HCT116 (cell line): Measurements from ENCODE around the gene SPOCD1. TPM values are rescaled to one million over a fixed set of nuclear protein-coding genes. Genes with fewer than 3 reads are reported as not detected.

Source experiments
- ATAC-seq: fragments of 200-7000 bp; cut with Tn5 transposase; 2 replicates; pipeline ENCODE4 v1.9.1; 2020; ENCODE audit warnings: mild to moderate bottlenecking, moderate library complexity
- BruUV-seq: library from RNA; stranded (reverse); fragments of 400-500 nt; replicated peaks from 2 replicates; lab custom pipeline; 2021; lab: Mats Ljungman, UMichigan
- CTCF ChIA-PET: fragments of 300-600 bp; sonication (Branson Sonifier 250); formaldehyde crosslinking; loops from one replicate; lab custom pipeline; 2021; ENCODE audit warnings: antibody characterized with exemption; lab: Charles Lee
- POLR2A ChIA-PET: fragments of 300-600, 350-600 bp; sonication (Branson Sonifier 250); formaldehyde crosslinking; loops from one replicate; lab custom pipeline; 2021; ENCODE audit warnings: antibody characterized with exemption; lab: Charles Lee
- RAD21 ChIA-PET, 2 experiments: fragments of 300-600 bp; sonication (Branson Sonifier 250); formaldehyde crosslinking; loops; one replicate each; lab custom pipeline; 2023; ENCODE audit warnings: low total read pairs in 2 of 2; ENCODE audit not compliant: uncharacterized antibody in 2 of 2, unreplicated experiment in 2 of 2, low non-redundant PET in 1 of 2; lab: Charles Lee
- DNase-seq: peaks from one replicate; pipeline ENCODE4 v3.0.0-alpha.2; 2010; ENCODE audit warnings: low read depth, low spot score
- H2AFZ ChIP-seq: fragments of 200-600 bp; shearing (Covaris generic), sonication (generic); 2 replicates; pipeline ENCODE4 v1.6.1; 2017; ENCODE audit warnings: low read depth, mixed run types, mixed read lengths, antibody characterized with exemption, low read length; ENCODE audit not compliant: poor library complexity, severe bottlenecking
- H3K27ac ChIP-seq: 2 replicates; pipeline ENCODE4 v1.5.1; 2012; ENCODE audit warnings: low read depth, low read length
- H3K27me3 ChIP-seq: fragments of 200-600 bp; sonication (generic); 2 replicates; pipeline ENCODE4 v1.6.1; 2016; ENCODE audit warnings: mixed run types, low read length, mixed read lengths; ENCODE audit not compliant: insufficient read depth
- H3K36me3 ChIP-seq, 2 experiments: fragments of 200-500 bp in 1 of 2; fragments of 200-600 bp in 1 of 2; sonication (Bioruptor generic) in 1 of 2; sonication (generic) in 1 of 2; 2 replicates each; pipeline versions ENCODE4 v1.5.1 to v1.6.1; 2014 to 2016; ENCODE audit warnings: low read length in 2 of 2, inconsistent platforms in 1 of 2, mixed read lengths in 1 of 2, mixed run types in 1 of 2; ENCODE audit not compliant: insufficient read depth in 2 of 2, control insufficient read depth in 1 of 2
- H3K4me1 ChIP-seq, 2 experiments: fragments of 200-600 bp in 1 of 2; sonication (generic) in 1 of 2; 2 replicates each; pipeline versions ENCODE4 v1.5.1 to v1.6.1; 2012 to 2017; ENCODE audit warnings: low read length in 2 of 2, inconsistent platforms in 1 of 2, mild to moderate bottlenecking in 1 of 2, mixed read lengths in 1 of 2, mixed run types in 1 of 2, moderate library complexity in 1 of 2; ENCODE audit not compliant: insufficient read depth in 2 of 2, control insufficient read depth in 1 of 2
- H3K4me2 ChIP-seq: fragments of 200-600 bp; sonication (generic); 2 replicates; pipeline ENCODE4 v1.6.1; 2017; ENCODE audit warnings: mixed run types, low read length, mixed read lengths
- H3K4me3 ChIP-seq, 2 experiments: fragments of 200-600 bp in 1 of 2; sonication (generic) in 1 of 2; replicated peaks in 1 of 2; 2 replicates each; pipeline ENCODE4 v1.5.1; 2011 to 2016; ENCODE audit warnings: low read length in 2 of 2, control low read depth in 1 of 2, low read depth in 1 of 2, mild to moderate bottlenecking in 1 of 2, mixed read lengths in 1 of 2, mixed run types in 1 of 2
- H3K79me2 ChIP-seq: fragments of 200-600 bp; sonication (generic); 2 replicates; pipeline ENCODE4 v1.6.1; 2017; ENCODE audit warnings: mild to moderate bottlenecking, mixed run types, low read length, moderate library complexity, mixed read lengths; ENCODE audit not compliant: insufficient read depth
- H3K9ac ChIP-seq: fragments of 200-600 bp; sonication (generic); 2 replicates; pipeline ENCODE4 v1.6.1; 2016; ENCODE audit warnings: low read length, mixed read lengths
- H3K9me2 ChIP-seq: fragments of 200-600 bp; sonication (generic), shearing (Covaris generic); 2 replicates; pipeline ENCODE4 v1.6.1; 2017; ENCODE audit warnings: mixed run types, mild to moderate bottlenecking, moderate library complexity; ENCODE audit not compliant: insufficient read depth
- H3K9me3 ChIP-seq, 2 experiments: fragments of 200-500 bp in 1 of 2; fragments of 200-600 bp in 1 of 2; sonication (Bioruptor generic) in 1 of 2; sonication (generic) in 1 of 2; 2 replicates each; pipeline ENCODE4 v1.6.1; 2014 to 2017; ENCODE audit warnings: low read length in 2 of 2, mixed read lengths in 2 of 2, inconsistent platforms in 1 of 2, low read depth in 1 of 2, mild to moderate bottlenecking in 1 of 2, mixed run types in 1 of 2, moderate library complexity in 1 of 2; ENCODE audit not compliant: control insufficient read depth in 1 of 2, insufficient read depth in 1 of 2
- H4K20me1 ChIP-seq: fragments of 200-600 bp; sonication (generic), shearing (Covaris generic); 2 replicates; pipeline ENCODE4 v1.6.1; 2017; ENCODE audit warnings: mixed run types, mild to moderate bottlenecking, moderate library complexity; ENCODE audit not compliant: insufficient read depth
- ATF3 ChIP-seq: IDR thresholded peaks from 2 replicates; pipeline ENCODE4 v1.6.1; 2012
- CBX3 ChIP-seq: IDR thresholded peaks from 2 replicates; pipeline ENCODE4 v1.6.1; 2012; ENCODE audit warnings: low read depth
- CTCF ChIP-seq, 3 experiments: fragments of 200-600 bp in 1 of 3; sonication (generic) in 1 of 3; IDR thresholded peaks in 2 of 3; conservative IDR thresholded peaks in 1 of 3; 2 replicates each; pipeline ENCODE4 v1.5.1; 2012 to 2017; ENCODE audit warnings: low read depth in 2 of 3, low read length in 2 of 3, antibody characterized with exemption in 1 of 3, borderline replicate concordance in 1 of 3, control low read depth in 1 of 3, mild to moderate bottlenecking in 1 of 3, mixed read lengths in 1 of 3, mixed run types in 1 of 3, moderate library complexity in 1 of 3; ENCODE audit not compliant: insufficient read depth in 1 of 3
- EGR1 ChIP-seq: IDR thresholded peaks from 2 replicates; pipeline ENCODE4 v1.6.1; 2012; ENCODE audit warnings: low read depth
- ELF1 ChIP-seq: IDR thresholded peaks from 2 replicates; pipeline ENCODE4 v1.6.1; 2012; ENCODE audit warnings: low read depth, borderline replicate concordance
- EZH2 ChIP-seq: fragments of 200-600 bp; sonication (generic); IDR thresholded peaks from 2 replicates; pipeline ENCODE4 v1.6.1; 2017; ENCODE audit warnings: antibody characterized with exemption, mixed run types
- EZH2phosphoT487 ChIP-seq: fragments of 200-600 bp; IDR thresholded peaks from 2 replicates; pipeline ENCODE4 v1.6.1; 2018; ENCODE audit warnings: antibody characterized with exemption, borderline replicate concordance
- FOSL1 ChIP-seq: IDR thresholded peaks from 2 replicates; pipeline ENCODE4 v1.6.1; 2012; ENCODE audit warnings: low read depth
- JUND ChIP-seq: IDR thresholded peaks from 2 replicates; pipeline ENCODE4 v1.6.1; 2012
- MAX ChIP-seq: IDR thresholded peaks from 2 replicates; pipeline ENCODE4 v1.6.1; 2012
- POLR2A ChIP-seq: IDR thresholded peaks from 2 replicates; pipeline ENCODE4 v1.7.0; 2011; ENCODE audit warnings: borderline replicate concordance; ENCODE audit not compliant: insufficient read depth, insufficient read length; ENCODE audit errors: extremely low read depth
- POLR2AphosphoS5 ChIP-seq: IDR thresholded peaks from 2 replicates; pipeline ENCODE4 v1.6.1; 2011; ENCODE audit warnings: mild to moderate bottlenecking, low read depth, low read length, moderate library complexity
- REST ChIP-seq: IDR thresholded peaks from 2 replicates; pipeline ENCODE4 v1.6.1; 2012; ENCODE audit warnings: low read depth
- SIN3A ChIP-seq: IDR thresholded peaks from 2 replicates; pipeline ENCODE4 v1.6.1; 2012; ENCODE audit warnings: low read depth
- SP1 ChIP-seq: IDR thresholded peaks from 2 replicates; pipeline ENCODE4 v1.6.1; 2012; ENCODE audit warnings: low read depth
- SRF ChIP-seq: IDR thresholded peaks from 2 replicates; pipeline ENCODE4 v1.6.1; 2012; ENCODE audit warnings: low read depth
- YY1 ChIP-seq: IDR thresholded peaks from 2 replicates; pipeline ENCODE4 v1.6.1; 2011; ENCODE audit warnings: low read length, low read depth, moderate library complexity, mild to moderate bottlenecking; ENCODE audit not compliant: insufficient replicate concordance; ENCODE audit errors: extremely low read depth
- ZBTB33 ChIP-seq: IDR thresholded peaks from 2 replicates; pipeline ENCODE4 v1.6.1; 2011; ENCODE audit warnings: mild to moderate bottlenecking, low read length, moderate library complexity; ENCODE audit not compliant: insufficient replicate concordance; ENCODE audit errors: extremely low read depth
- ZFX ChIP-seq: fragments of 450-650 bp; IDR thresholded peaks from 2 replicates; pipeline ENCODE4 v1.6.1; 2017
- ZNF274 ChIP-seq: fragments of 200-500 bp; sonication (Bioruptor generic); IDR thresholded peaks from 2 replicates; pipeline ENCODE4 v1.6.1; 2014; ENCODE audit warnings: mild to moderate bottlenecking, low read depth, low read length, inconsistent platforms
- intact Hi-C: fragments of 100-400 bp; cut with micrococcal nuclease; formaldehyde crosslinking; loops from 2 replicates; pipeline ENCODE4 v1.10.0; 2022
- total RNA-seq: library from RNA; stranded (reverse); gene quantifications from one replicate; pipeline ENCODE4 v1.2.1, GENCODE V29; 2021; ENCODE audit not compliant: unreplicated experiment

The SPOCD1 gene
- total RNA-seq, 1 experiment from 2014 or later = 5.0 TPM

- no peaks in the 10 kb centered on the region for H3K9me2 ChIP-seq
- no peak overlapping the region for H3K27ac ChIP-seq
- ChIA-PET RAD21 (no interaction called here), POLR2A (no interaction called here), CTCF (no interaction called here)
- H3K4me2 ChIP-seq = no peak overlapping the region
- no peaks in the 10 kb centered on the region for H4K20me1 ChIP-seq
- no peaks in the 10 kb centered on the region for H3K36me3 ChIP-seq
- no peak overlapping the region for H3K4me3 ChIP-seq
- DNase-seq (no peak), ATAC-seq (no peak)
- no peaks in the 10 kb centered on the region for H3K4me1 ChIP-seq
- H3K9ac ChIP-seq = no peak overlapping the region
- no peaks in the 10 kb centered on the region for H3K27me3 ChIP-seq
- intact Hi-C loops = no loop called here
- no peak for TF ChIP-seq SIN3A
- no peak for TF ChIP-seq CTCF (IDR thresholded peaks at IDR 0.05 in 2 of 3, conservative IDR thresholded peaks at IDR 0.05 in 1 of 3; ENCODE audit: borderline replicate concordance in 1 of 3, insufficient read depth in 1 of 3, low read depth in 2 of 3, low read length in 2 of 3)
- no peak for TF ChIP-seq SP1
- TF ChIP-seq EZH2phosphoT487 = no peak
- no peak for TF ChIP-seq REST
- TF ChIP-seq POLR2AphosphoS5 = no peak
- TF ChIP-seq YY1 = no peak
- TF ChIP-seq EZH2 = no peak
- no peak for TF ChIP-seq SRF
- no peak for TF ChIP-seq EGR1
- TF ChIP-seq ATF3 = no peak
- TF ChIP-seq ELF1 = no peak
- no peak for TF ChIP-seq CBX3
- TF ChIP-seq ZFX = no peak
- no peak for TF ChIP-seq FOSL1
- no peak for TF ChIP-seq JUND
- no peak for TF ChIP-seq ZBTB33
- TF ChIP-seq MAX = no peak
- TF ChIP-seq POLR2A = no peak
- TF ChIP-seq ZNF274 = no peak
- BruUV-seq = no TSS peak
- no peak overlapping the region for H2AFZ ChIP-seq
- H3K9me3 ChIP-seq = no peaks in the 10 kb centered on the region
- H3K79me2 ChIP-seq = no peaks in the 10 kb centered on the region
Observed at GRCh38 chr1:31846484-31846883, 30.7 kb upstream of the SPOCD1 start.
